Measurements from ENCODE around the gene LCE3E. TPM values are rescaled to one million over a fixed set of nuclear protein-coding genes. Genes with fewer than 3 reads are reported as not detected.

The LCE3E gene
- total and polyA plus RNA-seq, 2 donors (not counting 3 experiments of a cell fraction or from before 2014, with no cell fraction given), result not detected

DNA sequence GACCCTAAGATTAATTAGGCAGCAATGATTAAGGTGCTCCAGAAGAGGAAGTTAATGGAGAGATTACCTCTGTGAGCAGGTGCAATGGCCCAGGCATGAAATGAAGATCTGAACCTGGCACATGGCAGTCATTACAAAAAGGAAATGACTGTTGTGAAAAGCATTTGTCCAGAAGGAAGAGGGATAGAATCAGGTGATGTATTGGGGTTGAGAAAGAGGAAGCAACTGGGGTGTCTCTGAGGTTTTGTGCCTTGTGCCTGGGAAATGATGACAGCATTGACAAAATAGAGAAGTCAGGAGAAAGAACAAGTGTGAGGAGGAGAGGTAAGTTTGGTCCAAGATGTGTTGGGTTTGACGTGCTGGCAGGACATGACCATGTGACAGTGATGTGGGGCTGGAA is 46.7 kb downstream of the LCE3E start:
- Histone ChIP-seq H3K9ac (replicated peaks; ENCODE audit: extremely low read depth, insufficient read depth, low read length) (no peak overlapping the region), H3K4me3 (replicated peaks in 1 of 3; ENCODE audit: insufficient read depth in 1 of 3, low read depth in 1 of 3, low read length in 3 of 3) (no peak overlapping the region), H3K27ac (ENCODE audit: insufficient read depth, low read depth, low read length) (no peak overlapping the region), H3K4me2 (ENCODE audit: insufficient read depth, low read length) (no peak overlapping the region), H3K27me3 (ENCODE audit: control insufficient read depth in 2 of 2, insufficient read depth in 2 of 2, low read length in 2 of 2) (peaks cover 6 to 10% of the 10 kb centered on the region in 2 experiments), H3K36me3 (ENCODE audit: control insufficient read depth in 2 of 2, extremely low read depth in 1 of 2, insufficient read depth in 2 of 2, low read length in 2 of 2) (no peaks in the 10 kb centered on the region), H3K9me3 (replicated peaks; ENCODE audit: control insufficient read depth, insufficient read depth, low read length) (no peaks in the 10 kb centered on the region), H3K79me2 (ENCODE audit: control insufficient read depth, insufficient read depth, low read length) (no peaks in the 10 kb centered on the region), H3K9me1 (replicated peaks; ENCODE audit: control insufficient read depth, extremely low read depth, insufficient read depth, low read length) (no peaks in the 10 kb centered on the region), H4K20me1 (replicated peaks; ENCODE audit: control insufficient read depth, extremely low read depth, insufficient read depth, low read length) (no peaks in the 10 kb centered on the region), H2AFZ (ENCODE audit: low read depth, low read length) (no peak overlapping the region), H3K4me1 (ENCODE audit: control insufficient read depth, extremely low read depth, insufficient read depth, low read length) (peaks cover 4% of the 10 kb centered on the region)
- DNase-seq (ENCODE audit: low read depth, low spot score) (no peak), FAIRE-seq (no peak)
- dilution Hi-C loops (cut with MboI; ENCODE audit: extremely low pct_ligation_motif_present, low sequenced_read_pairs), result no loop called here
- TF ChIP-seq MYC (IDR thresholded peaks at IDR 0.05; ENCODE audit: low read depth, low read length) (no peak), POLR2AphosphoS5 (IDR thresholded peaks at IDR 0.05; ENCODE audit: insufficient read depth, low read depth, low read length) (no peak), EZH2 (IDR thresholded peaks at IDR 0.05; ENCODE audit: borderline replicate concordance, low read depth, low read length, severe bottlenecking) (no peak), FOS (IDR thresholded peaks at IDR 0.05; ENCODE audit: borderline replicate concordance, insufficient read depth, low read length) (no peak), JUN (IDR thresholded peaks at IDR 0.05; ENCODE audit: borderline replicate concordance, insufficient read depth, insufficient read length, low read depth) (no peak)
- TF ChIP-seq, protein P1, sequence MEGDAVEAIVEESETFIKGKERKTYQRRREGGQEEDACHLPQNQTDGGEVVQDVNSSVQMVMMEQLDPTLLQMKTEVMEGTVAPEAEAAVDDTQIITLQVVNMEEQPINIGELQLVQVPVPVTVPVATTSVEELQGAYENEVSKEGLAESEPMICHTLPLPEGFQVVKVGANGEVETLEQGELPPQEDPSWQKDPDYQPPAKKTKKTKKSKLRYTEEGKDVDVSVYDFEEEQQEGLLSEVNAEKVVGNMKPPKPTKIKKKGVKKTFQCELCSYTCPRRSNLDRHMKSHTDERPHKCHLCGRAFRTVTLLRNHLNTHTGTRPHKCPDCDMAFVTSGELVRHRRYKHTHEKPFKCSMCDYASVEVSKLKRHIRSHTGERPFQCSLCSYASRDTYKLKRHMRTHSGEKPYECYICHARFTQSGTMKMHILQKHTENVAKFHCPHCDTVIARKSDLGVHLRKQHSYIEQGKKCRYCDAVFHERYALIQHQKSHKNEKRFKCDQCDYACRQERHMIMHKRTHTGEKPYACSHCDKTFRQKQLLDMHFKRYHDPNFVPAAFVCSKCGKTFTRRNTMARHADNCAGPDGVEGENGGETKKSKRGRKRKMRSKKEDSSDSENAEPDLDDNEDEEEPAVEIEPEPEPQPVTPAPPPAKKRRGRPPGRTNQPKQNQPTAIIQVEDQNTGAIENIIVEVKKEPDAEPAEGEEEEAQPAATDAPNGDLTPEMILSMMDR (IDR thresholded peaks at IDR 0.05; ENCODE audit: extremely low read depth in 1 of 2, insufficient read depth in 1 of 2, low read depth in 1 of 2, low read length in 2 of 2), result no peak
- POLR2A ChIA-PET, result no interaction called here
- CTCF ChIA-PET, result no interaction called here
- BruUV-seq (replicated peaks), result no TSS peak
- intact Hi-C loops (cut with micrococcal nuclease), result no loop called here

Measured in endothelial cell of umbilical vein (primary cell).